GM19397 (cell line): ENCODE data around the gene PPDPF.
"Not testable (repeated sequence)": the region's sequence is repeated elsewhere in the genome, so short reads cannot be mapped to it uniquely, and the experiment has no call there.

Source experiments
- ATAC-seq: cut with Tn5 transposase; IDR thresholded peaks from one replicate; pipeline ENCODE4 v1.9.1; 2021; ENCODE audit warnings: mild to moderate bottlenecking, moderate library complexity; ENCODE audit not compliant: unreplicated experiment

The PPDPF gene

GRCh38 chr20:63547725-63548480 lies 27.3 kb downstream of the PPDPF start, which contains the start of gene SRMS:
SRMS (minus strand) TSS chr20:63547749; CDS start chr20:63547463, 286 bp downstream.
- ATAC-seq, result no peak

GRCh38 chr20:63548542-63548941 lies 28.0 kb downstream of the PPDPF start:
- ATAC-seq, result no peak

- ATAC-seq, result no peak
These were observed 28.5 kb downstream of the PPDPF start for GRCh38 chr20:63549019-63549418.

GRCh38 chr20:63549679-63550282 lies 29.2 kb downstream of the PPDPF start:
- no peak for ATAC-seq

- no peak for ATAC-seq
These were observed 30.5 kb downstream of the PPDPF start for GRCh38 chr20:63551068-63551467.

GRCh38 chr20:63552481-63553249 lies 32.1 kb downstream of the PPDPF start:
- ATAC-seq, result peak; percentile 27

GRCh38 chr20:63553251-63553932 lies 32.8 kb downstream of the PPDPF start:
- ATAC-seq, result peak; percentile 40

DNA sequence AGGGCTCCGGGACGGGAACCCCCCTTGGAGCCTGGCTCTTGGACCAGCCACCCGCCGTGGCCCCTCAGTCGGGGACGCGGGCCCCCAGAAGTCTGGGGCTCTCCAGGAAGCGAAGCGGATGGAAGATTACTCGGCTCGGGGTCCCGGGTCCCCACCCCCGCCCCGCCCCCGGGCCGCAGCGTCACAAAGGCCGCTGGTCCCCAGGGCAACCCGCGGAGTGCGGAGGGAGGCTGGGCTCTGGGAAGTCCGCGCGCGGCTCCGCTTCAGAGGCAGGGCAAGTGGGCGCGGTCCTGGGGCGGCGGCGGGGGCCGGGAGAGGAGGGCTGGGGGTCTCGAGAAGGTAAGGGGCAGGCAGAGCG lies 33.3 kb downstream of the PPDPF start, which contains the start of gene FNDC11:
TSS of gene FNDC11 (plus strand) at position 227 of the 358 bp plus-strand sequence. CDS start 1,505 bp downstream, outside the sequence.
- peak; percentile 22 for ATAC-seq

DNA sequence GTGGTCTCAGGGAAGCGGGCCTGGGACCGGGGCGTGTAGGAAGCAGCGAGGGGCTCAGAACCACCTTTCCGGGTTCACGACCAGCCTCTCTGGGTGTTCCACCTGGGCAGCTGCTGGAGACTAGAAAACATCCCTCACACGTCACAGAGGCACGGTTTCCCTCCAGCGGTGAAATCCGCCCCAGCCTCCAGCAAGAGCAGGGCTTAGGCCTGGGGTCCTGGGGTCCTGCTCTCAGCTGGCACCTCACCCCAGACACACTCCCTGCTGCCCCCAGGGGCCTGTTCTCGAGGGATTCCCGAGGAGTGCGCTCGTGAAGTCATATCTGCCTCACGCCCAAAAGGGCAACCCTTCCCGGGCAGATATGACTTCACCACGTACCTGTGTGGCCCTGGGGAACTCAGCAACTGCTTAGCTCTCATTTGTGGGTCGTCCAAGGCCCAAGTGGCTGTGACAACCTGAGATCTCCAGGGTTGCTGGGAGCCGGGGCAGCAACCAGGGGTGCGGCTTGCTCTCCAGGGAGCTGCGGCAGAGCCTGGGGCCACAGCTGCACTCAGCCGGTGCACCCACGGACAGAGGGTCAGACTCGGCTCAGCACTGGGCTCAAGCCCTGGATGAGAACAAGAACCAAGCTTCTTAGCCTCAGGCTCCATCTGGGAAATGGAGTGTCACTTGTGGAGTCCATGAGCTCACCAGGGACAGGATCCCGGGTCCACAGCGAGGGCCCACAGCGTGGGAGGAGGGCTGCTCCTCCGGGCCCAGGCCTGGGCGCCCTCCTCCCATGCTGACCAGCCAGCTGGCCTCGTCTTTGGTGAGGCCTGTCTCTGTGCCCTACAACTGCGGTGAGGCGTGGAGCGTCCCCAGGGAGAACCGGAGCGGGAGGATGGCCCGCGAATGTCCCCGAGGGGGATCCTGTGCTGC lies 34.1 kb downstream of the PPDPF start:
- ATAC-seq, result no peak

DNA sequence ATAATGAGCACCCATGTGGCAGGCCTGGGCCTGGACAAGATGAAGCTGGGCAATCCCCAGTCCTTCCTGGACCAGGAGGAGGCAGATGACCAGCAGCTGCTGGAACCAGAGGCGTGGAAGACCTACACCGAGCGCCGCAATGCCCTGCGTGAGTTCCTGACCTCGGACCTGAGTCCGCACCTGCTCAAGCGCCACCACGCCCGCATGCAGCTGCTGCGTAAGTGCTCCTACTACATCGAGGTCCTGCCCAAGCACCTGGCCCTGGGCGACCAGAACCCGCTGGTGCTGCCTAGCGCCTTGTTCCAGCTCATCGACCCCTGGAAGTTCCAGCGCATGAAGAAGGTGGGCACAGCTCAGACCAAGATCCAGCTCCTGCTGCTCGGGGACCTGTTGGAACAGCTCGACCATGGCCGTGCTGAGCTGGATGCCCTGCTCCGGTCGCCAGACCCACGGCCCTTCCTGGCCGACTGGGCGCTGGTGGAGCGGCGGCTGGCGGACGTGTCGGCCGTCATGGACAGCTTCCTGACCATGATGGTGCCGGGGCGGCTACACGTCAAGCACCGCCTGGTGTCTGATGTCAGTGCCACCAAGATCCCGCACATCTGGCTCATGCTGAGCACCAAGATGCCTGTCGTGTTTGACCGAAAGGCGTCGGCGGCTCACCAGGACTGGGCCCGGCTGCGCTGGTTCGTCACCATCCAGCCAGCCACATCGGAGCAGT lies 35.3 kb downstream of the PPDPF start:
- no peak for ATAC-seq

DNA sequence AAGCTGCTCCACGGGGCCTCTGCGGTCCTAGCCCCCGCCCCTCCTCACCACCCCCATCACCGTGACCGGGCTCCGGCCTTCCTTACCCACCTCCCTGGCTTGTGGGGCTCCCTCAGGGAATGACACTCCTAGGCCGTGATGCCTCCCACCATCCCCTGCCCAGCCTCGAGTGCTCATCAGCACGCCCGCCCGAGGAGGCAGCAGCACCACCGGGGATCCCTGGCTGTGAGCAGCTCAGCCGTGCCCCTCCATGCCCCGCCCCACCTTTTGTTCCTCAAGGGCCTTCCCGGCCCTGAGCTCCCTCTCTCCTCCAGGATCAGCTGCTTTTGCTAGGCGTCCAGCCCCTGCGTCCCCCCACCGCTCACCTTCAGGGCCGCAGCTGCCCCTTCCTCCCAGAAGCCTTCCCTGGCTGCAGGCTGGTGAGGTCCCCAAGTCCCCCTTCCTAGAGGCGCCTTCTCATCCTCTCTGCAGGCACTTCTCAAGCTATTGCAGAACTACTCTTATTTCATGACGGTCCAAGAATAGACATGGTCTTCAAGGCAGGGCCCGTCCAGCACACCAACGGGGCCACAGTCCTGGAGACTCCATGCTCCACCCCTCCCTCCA lies 36.4 kb downstream of the PPDPF start:
- no peak for ATAC-seq

- ATAC-seq, result no peak
These were observed 36.9 kb downstream of the PPDPF start for GRCh38 chr20:63557481-63557891.

GRCh38 chr20:63558804-63559484 lies 38.4 kb downstream of the PPDPF start:
- no peak for ATAC-seq

DNA sequence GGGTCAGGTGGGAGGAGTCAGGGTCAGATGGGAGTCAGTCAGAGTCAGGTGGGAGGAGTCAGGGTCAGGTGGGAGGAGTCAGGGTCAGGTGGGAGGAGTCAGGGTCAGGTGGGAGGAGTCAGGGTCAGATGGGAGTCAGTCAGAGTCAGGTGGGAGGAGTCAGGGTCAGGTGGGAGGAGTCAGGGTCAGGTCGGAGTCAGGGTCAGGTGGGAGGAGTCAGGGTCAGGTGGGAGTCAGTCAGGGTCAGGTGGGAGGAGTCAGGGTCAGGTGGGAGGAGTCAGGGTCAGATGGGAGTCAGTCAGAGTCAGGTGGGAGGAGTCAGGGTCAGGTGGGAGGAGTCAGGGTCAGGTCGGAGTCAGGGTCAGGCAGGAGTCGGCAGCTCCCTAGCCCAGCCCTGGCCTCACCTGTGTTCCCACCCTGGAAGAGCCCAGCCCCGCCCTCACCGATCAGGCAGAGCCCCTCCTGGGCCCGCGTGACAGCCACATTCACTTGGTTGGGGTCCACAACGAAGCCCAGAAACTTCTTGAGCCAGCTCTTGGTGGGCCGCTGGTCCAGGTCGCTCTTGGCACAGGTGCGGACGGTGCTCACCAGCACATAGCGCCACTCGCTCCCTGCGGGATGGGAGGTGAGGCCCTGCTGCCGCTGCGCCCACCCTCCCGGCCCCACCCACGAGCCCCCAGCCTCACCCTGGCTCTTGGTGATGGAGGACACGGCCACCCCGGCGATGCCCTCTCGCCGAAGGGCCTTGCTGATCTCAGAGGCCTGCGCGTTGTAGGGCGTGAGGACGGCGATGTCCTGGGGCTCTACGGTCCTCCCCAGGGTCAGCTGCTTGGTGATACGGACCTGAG lies 39.1 kb downstream of the PPDPF start:
- not testable (repeated sequence) for ATAC-seq

DNA sequence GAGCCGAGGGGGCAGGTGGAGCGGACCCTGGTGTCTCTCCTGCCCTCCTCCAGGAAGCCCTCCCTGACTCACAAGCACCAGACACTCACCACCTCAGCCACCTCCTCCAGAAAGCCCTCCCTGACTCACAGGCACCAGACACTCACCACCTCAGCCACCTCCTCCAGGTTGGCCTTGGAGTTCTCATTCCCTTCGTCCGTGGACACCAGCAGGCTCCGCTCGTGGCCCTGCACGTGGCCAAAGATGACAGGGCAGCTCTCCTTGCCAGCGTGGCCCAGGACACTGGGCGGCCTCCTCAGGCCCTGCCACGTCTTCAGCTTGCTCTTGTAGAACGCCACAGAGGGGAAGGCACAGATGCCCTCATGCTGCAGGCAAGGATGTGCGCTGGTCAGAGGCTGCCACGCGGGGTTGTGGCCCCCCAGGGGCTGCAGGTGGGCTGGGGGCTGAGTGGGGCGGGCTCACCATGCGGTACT lies 39.8 kb downstream of the PPDPF start:
- no peak for ATAC-seq

DNA sequence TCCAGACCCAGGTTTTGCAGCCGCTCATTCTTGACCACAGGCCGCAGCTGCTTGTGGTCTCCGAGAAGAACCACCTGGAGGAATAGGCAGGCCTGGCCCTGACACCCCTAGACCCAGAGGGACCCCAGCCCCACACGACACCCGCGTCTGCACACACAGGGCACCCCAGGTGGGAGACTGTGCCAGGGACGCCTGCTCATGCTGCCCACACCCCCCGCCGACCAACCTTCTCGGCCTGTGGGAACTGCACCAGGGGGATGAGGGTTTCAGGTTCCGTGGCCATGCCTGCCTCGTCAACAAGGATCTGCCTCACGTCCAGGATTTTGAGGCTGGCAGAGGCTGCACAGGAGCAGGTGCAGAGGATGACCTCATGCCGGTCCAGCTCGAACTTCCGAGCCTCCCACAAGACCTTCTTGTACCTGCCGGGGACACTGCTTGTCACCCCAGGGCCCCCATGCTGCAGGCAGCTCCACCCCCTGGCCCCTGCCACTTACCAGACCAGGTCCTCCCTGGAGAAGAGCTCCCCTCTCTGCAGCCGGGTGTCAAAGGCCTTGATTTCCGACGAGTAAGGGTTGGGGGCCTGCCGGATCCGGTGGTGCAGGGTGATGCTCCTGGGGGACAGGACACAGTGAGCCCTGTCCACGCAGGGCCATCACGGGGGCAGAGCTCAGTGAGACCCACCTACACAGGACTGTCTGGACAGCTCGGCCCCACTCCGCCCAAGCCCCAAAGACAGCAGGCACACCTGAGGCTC lies 40.5 kb downstream of the PPDPF start:
- no peak for ATAC-seq
